Measurements from ENCODE around the gene CRACR2B.

- TF ChIP-seq CTCF (conservative IDR thresholded peaks at IDR 0.05; ENCODE audit: low read length): no peak
- TF ChIP-seq EZH2phosphoT487 (IDR thresholded peaks at IDR 0.05; ENCODE audit: borderline replicate concordance): no peak
These were observed 48.1 kb downstream of the CRACR2B start for GRCh38 chr11:875769-876301.

Data from Loucy (cell line).